MM.1S (cell line): ENCODE results near the gene AHNAK.
A peak's percentile ranks its signal among the peaks of the same experiment; 100 is the strongest.
"Not testable (repeated sequence)": the region's sequence is repeated elsewhere in the genome, so short reads cannot be mapped to it uniquely, and the experiment has no call there.

Experiments
- DNase-seq: peaks from one replicate; pipeline ENCODE4 v3.0.0-alpha.2; 2015
- H2AFZ ChIP-seq: fragments of 300-600 bp; sonication (generic); 2 replicates; pipeline ENCODE4 v1.6.0; 2016; ENCODE audit warnings: antibody characterized with exemption, low read length
- H3F3A ChIP-seq: fragments of 300-600 bp; sonication (generic); 2 replicates; pipeline ENCODE4 v1.6.1; 2016; ENCODE audit warnings: mild to moderate bottlenecking, antibody characterized with exemption, low read length, moderate library complexity, mixed read lengths; ENCODE audit not compliant: insufficient read depth
- H3K27ac ChIP-seq: fragments of 300-600 bp; sonication (generic); 2 replicates; pipeline ENCODE4 v1.5.1; 2016; ENCODE audit warnings: mild to moderate bottlenecking, low read length
- H3K27me3 ChIP-seq: fragments of 300-600 bp; sonication (generic); replicated peaks from 2 replicates; pipeline ENCODE4 v1.6.0; 2016; ENCODE audit warnings: low read length; ENCODE audit not compliant: insufficient read depth
- H3K36me3 ChIP-seq: fragments of 300-600 bp; sonication (generic); replicated peaks from 2 replicates; pipeline ENCODE4 v1.6.1; 2016; ENCODE audit warnings: mild to moderate bottlenecking, low read length, mixed read lengths; ENCODE audit not compliant: insufficient read depth
- H3K4me1 ChIP-seq: fragments of 300-600 bp; sonication (generic); 2 replicates; pipeline ENCODE4 v1.6.1; 2016; ENCODE audit warnings: low read length, mixed read lengths
- H3K4me2 ChIP-seq: fragments of 300-600 bp; sonication (generic); 2 replicates; pipeline ENCODE4 v1.6.0; 2016; ENCODE audit warnings: low read depth, low read length
- H3K4me3 ChIP-seq: fragments of 300-600 bp; sonication (generic); 2 replicates; pipeline ENCODE4 v1.5.1; 2016; ENCODE audit warnings: low read length, mixed read lengths
- H3K79me2 ChIP-seq: fragments of 300-600 bp; sonication (generic); 2 replicates; pipeline ENCODE4 v1.6.1; 2016; ENCODE audit warnings: mixed run types, low read length, mixed read lengths
- H3K9ac ChIP-seq: fragments of 300-600 bp; sonication (generic); 2 replicates; pipeline ENCODE4 v1.6.1; 2016; ENCODE audit warnings: low read length, mixed read lengths
- H3K9me2 ChIP-seq: fragments of 300-600 bp; sonication (generic); replicated peaks from 2 replicates; pipeline ENCODE4 v1.6.1; 2016; ENCODE audit warnings: mild to moderate bottlenecking, low read length, mixed read lengths; ENCODE audit not compliant: insufficient read depth
- H3K9me3 ChIP-seq: fragments of 300-600 bp; sonication (generic); replicated peaks from 2 replicates; pipeline ENCODE4 v1.6.1; 2016; ENCODE audit warnings: mild to moderate bottlenecking, low read length, mixed read lengths; ENCODE audit not compliant: insufficient read depth
- H4K20me1 ChIP-seq: fragments of 300-600 bp; sonication (generic); 2 replicates; pipeline ENCODE4 v1.6.1; 2016; ENCODE audit warnings: mild to moderate bottlenecking, low read length, moderate library complexity, mixed read lengths; ENCODE audit not compliant: insufficient read depth
- CTCF ChIP-seq: fragments of 300-600 bp; sonication (generic); IDR thresholded peaks from 2 replicates; pipeline ENCODE4 v1.5.1; 2016; ENCODE audit warnings: antibody characterized with exemption, low read length, mixed read lengths
- EZH2 ChIP-seq: fragments of 300-600 bp; sonication (generic); optimal IDR thresholded peaks from 2 replicates; pipeline ENCODE3; 2017; ENCODE audit warnings: low read depth, mild to moderate bottlenecking, antibody characterized with exemption, low read length, mixed read lengths
- EZH2phosphoT487 ChIP-seq: fragments of 300-600 bp; sonication (generic); IDR thresholded peaks from 2 replicates; pipeline ENCODE4 v1.6.1; 2018; ENCODE audit warnings: antibody characterized with exemption, low read length

AHNAK gene

DNA sequence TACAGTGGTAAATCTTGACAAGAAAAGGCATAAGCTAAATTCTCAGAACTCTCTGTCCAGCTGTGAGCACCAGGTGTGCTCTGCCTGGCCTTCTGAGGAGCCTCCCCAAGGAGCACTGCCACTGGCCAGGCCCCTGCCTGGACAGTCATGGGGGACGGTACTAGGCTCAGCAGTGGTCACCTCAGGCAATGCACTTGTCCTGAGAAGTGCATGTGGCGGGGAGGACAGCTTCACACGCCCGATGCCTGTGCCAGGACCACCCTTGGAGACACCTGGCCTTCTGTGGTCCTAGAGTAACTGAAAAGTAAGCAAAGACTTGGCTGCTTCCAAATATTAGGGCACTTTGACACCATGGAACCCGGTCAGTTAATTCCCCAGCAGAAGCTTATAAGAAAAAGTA lies 156.4 kb downstream of the AHNAK start:
- Histone ChIP-seq H3K9me3 (no peaks in the 10 kb centered on the region), H4K20me1 (no peaks in the 10 kb centered on the region; the same call in 1 of the 2 replicates), H3K36me3 (no peaks in the 10 kb centered on the region), H3K9me2 (no peaks in the 10 kb centered on the region), H3F3A (peaks cover 24% of the 10 kb centered on the region), H3K79me2 (no peaks in the 10 kb centered on the region), H3K27me3 (peaks cover 7% of the 10 kb centered on the region), H3K27ac (no peak overlapping the region), H3K9ac (no peak overlapping the region), H3K4me2 (no peak overlapping the region), H3K4me1 (peaks cover 16% of the 10 kb centered on the region), H2AFZ (no peak overlapping the region), H3K4me3 (no peak overlapping the region)
- DNase-seq = no peak
- TF ChIP-seq CTCF = no peak
- TF ChIP-seq EZH2phosphoT487 = no peak
- TF ChIP-seq EZH2 = no peak

GRCh38 chr11:62388999-62389398 lies 157.6 kb downstream of the AHNAK start:
- H3K9me3 ChIP-seq = no peaks in the 10 kb centered on the region
- H3K36me3 ChIP-seq = no peaks in the 10 kb centered on the region
- DNase-seq = no peak

DNA sequence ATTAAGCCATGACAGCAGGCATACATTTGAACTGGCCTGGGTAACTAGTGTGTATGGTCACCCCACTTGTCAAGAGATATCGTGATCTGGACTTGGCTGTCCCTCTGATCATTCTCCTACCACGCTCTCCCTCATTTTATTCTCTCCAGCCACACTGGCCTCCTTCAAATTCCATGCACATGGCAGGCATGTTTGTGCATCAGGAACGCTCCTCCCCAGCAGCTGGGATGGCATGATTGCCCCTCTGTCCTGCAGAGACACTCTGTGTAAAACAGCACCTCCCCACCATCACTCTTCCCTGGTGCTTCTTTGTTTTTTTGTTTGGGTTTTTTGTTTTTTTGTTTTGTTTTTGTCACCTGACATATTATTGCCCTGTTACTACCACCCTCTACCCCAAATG lies 159.2 kb downstream of the AHNAK start:
- Histone ChIP-seq H3K9me2 (no peaks in the 10 kb centered on the region), H3K79me2 (no peaks in the 10 kb centered on the region), H3K9ac (no peak overlapping the region), H3K4me1 (peaks cover 16% of the 10 kb centered on the region), H3K36me3 (no peaks in the 10 kb centered on the region), H3K27ac (no peak overlapping the region), H4K20me1 (no peaks in the 10 kb centered on the region; the same call in 1 of the 2 replicates), H3K9me3 (no peaks in the 10 kb centered on the region), H2AFZ (no peak overlapping the region), H3K27me3 (peaks cover 7% of the 10 kb centered on the region), H3K4me2 (peak overlapping the region; percentile 70), H3K4me3 (no peak overlapping the region), H3F3A (peaks cover 24% of the 10 kb centered on the region)
- no peak for TF ChIP-seq EZH2phosphoT487
- no peak for TF ChIP-seq EZH2
- no peak for TF ChIP-seq CTCF
- no peak for DNase-seq

More at GRCh38 chr11:62388999-62389398, 157.6 kb downstream of the AHNAK start:
- H3K79me2 ChIP-seq = no peaks in the 10 kb centered on the region
- no peak overlapping the region for H3K4me3 ChIP-seq
- H3K27ac ChIP-seq = no peak overlapping the region
- H3K4me1 ChIP-seq = peaks cover 16% of the 10 kb centered on the region
- H3F3A ChIP-seq = peaks cover 24% of the 10 kb centered on the region
- peaks cover 7% of the 10 kb centered on the region for H3K27me3 ChIP-seq
- no peak overlapping the region for H3K4me2 ChIP-seq
- no peak overlapping the region for H2AFZ ChIP-seq
- no peaks in the 10 kb centered on the region for H3K9me2 ChIP-seq
- H3K9ac ChIP-seq = no peak overlapping the region
- H4K20me1 ChIP-seq = no peaks in the 10 kb centered on the region; the same call in 1 of the 2 replicates
- TF ChIP-seq EZH2 (no peak), EZH2phosphoT487 (no peak), CTCF (no peak)

- Histone ChIP-seq H3F3A (peaks cover 24% of the 10 kb centered on the region), H3K27ac (peak overlapping the region; percentile 17; the same call in 1 of the 2 replicates), H3K4me2 (peak overlapping the region; percentile 70; the same call in 1 of the 2 replicates), H3K4me1 (peaks cover 16% of the 10 kb centered on the region)
- H3K9me2 ChIP-seq, H3K4me3 ChIP-seq, H3K36me3 ChIP-seq, H4K20me1 ChIP-seq, H3K9me3 ChIP-seq, H3K79me2 ChIP-seq, H3K27me3 ChIP-seq, H2AFZ ChIP-seq, H3K9ac ChIP-seq: not testable (repeated sequence)
- DNase-seq = peak; percentile 86
Observed at GRCh38 chr11:62386083-62386482, 160.5 kb downstream of the AHNAK start.
